GM12875 (cell line): ENCODE results near the gene MAGI2.
A peak's percentile ranks its signal among the peaks of the same experiment; 100 is the strongest.

Experiments
- H3K4me3 ChIP-seq: one replicate; pipeline ENCODE4 v1.5.1; 2011; ENCODE audit warnings: low read depth, low read length, control low read depth
- TF ChIP-seq, protein P1 (sequence below): IDR thresholded peaks from 2 replicates; pipeline ENCODE4 v1.5.1; 2011; ENCODE audit warnings: low read depth, mild to moderate bottlenecking, control low read depth, inconsistent platforms, low read length, moderate library complexity, borderline replicate concordance; ENCODE audit not compliant: insufficient read depth

Gene MAGI2

DNA sequence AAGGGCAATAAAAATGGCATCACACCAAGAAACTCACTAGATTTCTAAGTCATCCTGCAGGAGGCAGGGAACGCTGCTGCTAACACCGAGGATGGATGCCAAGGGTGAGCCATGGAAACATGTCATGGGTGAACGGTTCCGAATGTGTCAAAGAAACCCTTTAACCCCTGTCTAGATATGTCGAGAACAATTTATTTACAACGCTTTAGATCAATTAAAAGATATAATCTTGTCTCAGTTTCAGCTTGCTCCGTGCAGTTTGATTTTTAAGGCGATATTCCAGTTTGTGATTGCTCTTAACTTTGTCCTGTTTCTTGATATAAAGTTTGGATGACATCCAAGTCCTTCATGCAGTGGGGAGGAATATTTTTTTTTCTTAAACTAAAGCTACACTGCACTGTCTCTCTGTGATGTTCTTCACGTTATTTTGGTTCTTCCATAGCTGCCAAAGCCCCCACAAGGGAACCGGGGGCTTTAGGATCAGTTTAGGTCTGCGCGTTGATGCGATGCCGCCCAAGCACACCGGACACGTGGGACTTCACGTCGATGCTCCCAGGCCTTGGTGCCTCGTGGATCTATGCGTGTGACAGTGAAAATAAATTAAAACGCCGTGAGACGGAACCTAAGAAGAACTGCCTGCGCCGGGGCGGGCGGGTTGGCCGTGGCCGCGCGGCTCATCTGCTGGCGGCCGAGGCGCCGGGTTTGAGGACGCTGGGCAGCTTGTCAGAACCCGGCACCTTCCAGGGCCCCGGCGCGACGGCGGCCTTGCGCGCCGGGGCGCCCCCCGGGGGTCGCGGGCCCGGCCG is 1434.6 kb downstream of the MAGI2 start:
- TF ChIP-seq, protein P1, sequence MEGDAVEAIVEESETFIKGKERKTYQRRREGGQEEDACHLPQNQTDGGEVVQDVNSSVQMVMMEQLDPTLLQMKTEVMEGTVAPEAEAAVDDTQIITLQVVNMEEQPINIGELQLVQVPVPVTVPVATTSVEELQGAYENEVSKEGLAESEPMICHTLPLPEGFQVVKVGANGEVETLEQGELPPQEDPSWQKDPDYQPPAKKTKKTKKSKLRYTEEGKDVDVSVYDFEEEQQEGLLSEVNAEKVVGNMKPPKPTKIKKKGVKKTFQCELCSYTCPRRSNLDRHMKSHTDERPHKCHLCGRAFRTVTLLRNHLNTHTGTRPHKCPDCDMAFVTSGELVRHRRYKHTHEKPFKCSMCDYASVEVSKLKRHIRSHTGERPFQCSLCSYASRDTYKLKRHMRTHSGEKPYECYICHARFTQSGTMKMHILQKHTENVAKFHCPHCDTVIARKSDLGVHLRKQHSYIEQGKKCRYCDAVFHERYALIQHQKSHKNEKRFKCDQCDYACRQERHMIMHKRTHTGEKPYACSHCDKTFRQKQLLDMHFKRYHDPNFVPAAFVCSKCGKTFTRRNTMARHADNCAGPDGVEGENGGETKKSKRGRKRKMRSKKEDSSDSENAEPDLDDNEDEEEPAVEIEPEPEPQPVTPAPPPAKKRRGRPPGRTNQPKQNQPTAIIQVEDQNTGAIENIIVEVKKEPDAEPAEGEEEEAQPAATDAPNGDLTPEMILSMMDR, result no peak
- peak overlapping the region; percentile 42 for H3K4me3 ChIP-seq

DNA sequence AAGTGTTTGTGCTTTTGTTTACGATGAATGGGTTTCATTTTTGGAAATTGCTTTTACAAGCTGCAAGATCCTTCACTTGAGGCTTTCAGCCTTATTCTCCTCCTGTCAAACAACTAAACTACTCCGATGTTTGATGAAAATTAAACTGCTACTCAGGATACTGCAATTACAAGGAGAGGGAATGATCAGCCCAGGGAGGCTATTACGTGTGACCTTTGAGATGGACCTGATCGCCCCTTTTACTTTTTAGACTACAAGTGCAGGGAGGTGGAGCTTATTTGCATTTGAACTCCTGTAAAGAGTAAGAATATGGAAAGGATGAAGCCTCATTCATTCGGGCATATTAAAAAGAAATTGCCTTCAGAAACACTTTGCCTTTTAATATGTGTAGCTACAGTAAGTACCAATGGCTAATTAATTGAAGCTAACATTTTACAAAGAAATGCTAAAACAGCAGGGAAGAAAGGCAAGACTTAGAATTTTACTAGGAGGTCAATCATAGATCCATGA is 1435.8 kb downstream of the MAGI2 start:
- H3K4me3 ChIP-seq, result no peak overlapping the region
- TF ChIP-seq, protein P1, result no peak

DNA sequence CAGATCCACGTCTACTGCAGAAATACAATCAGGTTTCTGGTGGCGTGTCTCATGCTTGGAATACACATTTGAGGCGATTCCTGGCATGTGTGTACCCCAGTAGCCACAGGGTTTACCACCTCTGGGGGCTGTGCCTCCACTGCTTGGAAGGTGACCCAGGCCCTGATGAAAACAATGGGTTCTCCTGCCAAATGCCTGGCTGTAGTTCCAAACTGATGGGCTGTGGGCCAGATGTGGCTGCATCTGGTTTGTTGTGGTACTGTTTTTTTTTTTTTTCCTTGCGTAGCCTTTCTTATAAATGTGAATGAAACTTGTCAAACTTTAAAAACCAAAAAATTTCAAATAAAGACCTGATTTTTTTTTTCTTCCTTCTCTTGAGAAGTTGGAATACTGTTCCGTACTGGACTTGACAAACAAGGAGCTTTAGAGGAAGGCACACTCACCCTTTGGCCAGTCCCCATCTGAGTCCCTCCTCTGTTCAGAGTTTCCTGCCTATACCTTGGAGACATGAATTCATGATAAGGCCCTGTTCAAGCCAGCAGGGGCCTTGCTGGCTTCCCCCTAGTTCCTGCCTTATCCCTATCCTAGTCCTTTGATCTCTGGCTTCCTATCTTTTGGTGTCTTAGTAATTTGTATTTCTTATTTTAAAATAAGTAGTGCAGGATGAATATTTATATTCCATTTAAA is 1437.8 kb downstream of the MAGI2 start:
- TF ChIP-seq, protein P1, result no peak
- no peak overlapping the region for H3K4me3 ChIP-seq

DNA sequence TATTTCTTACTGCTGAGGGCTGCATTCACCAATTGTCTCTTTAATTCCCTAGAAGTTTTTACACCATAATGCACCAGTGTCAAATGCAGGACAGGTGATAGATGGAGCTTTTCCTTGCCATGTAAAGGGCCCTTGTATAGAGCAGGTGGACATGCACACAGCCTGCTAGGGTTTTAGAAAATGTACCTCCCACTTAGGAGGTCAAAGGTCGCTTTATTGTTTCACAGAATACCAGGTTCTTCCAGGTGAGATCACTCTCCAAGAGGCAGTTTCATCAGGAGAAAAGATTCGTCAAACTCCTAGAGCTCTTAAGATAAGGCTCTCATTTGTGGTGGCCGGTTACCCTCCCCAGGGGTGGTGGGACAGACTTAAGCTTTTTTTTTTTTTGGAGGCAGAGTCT is 1439.1 kb downstream of the MAGI2 start:
- TF ChIP-seq, protein P1, result no peak
- no peak overlapping the region for H3K4me3 ChIP-seq

DNA sequence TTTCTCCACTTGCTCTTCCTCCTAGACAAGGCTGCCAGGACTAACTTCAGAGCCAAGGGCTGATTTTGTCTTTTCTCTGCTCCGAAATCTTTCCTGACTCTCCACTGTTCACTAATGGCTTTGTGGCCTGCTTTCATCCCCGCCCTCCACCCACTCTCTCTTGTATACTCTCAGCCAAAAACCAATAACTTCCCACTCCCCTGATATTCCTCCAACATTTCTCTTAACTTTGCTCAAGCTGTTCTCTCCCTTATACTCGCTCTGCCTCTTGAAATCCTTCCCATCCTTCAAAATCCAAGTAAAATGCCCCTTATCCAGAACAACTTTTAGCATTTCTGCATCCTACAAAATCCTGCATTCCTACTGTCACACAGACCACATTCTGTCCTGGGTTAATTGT is 1440.1 kb downstream of the MAGI2 start:
- TF ChIP-seq, protein P1, result no peak
- H3K4me3 ChIP-seq, result no peak overlapping the region

DNA sequence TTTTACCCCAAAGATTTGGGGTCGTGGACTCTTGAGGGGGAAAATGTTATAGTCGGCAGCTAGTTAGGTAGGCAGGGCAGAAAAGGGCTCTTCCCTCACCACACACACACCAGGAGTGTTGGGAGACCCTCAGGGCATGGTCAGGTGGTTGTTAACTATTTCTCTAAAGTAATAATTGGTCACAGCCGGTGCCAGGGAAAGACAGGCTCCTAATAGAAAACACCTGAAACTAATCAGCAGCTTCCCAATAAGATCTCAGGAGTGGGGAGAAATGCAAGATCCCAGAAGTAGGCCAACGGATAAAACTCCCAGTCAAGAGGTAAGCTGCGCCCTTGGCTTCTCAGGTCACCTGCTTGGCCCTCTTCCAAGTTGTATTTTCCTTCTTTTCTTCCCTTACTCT is 1441.8 kb downstream of the MAGI2 start:
- TF ChIP-seq, protein P1, result no peak
- no peak overlapping the region for H3K4me3 ChIP-seq
